H9 (cell line): ENCODE data around the gene WAPL. TPM values are rescaled to one million over a fixed set of nuclear protein-coding genes. Genes with fewer than 3 reads are reported as not detected.

Experiments used
- DNase-seq: peaks from one replicate; pipeline ENCODE4 v3.0.0-alpha.2; 2017
- H2AFZ ChIP-seq: one replicate; pipeline ENCODE4 v1.6.1; 2013; ENCODE audit warnings: mild to moderate bottlenecking, low read length, control low read depth, moderate library complexity
- H2AK5ac ChIP-seq: 2 replicates; pipeline ENCODE4 v1.6.1; 2013; ENCODE audit warnings: low read length, control low read depth, mixed read lengths; ENCODE audit not compliant: insufficient read length
- H2BK120ac ChIP-seq: one replicate; pipeline ENCODE4 v1.6.1; 2013; ENCODE audit warnings: low read depth, mild to moderate bottlenecking, low read length, control low read depth, inconsistent platforms; ENCODE audit not compliant: poor library complexity, severe bottlenecking
- H2BK12ac ChIP-seq: 2 replicates; pipeline ENCODE4 v1.6.1; 2013; ENCODE audit warnings: low read length, control low read depth, mixed read lengths, low read depth; ENCODE audit not compliant: insufficient read length
- H2BK15ac ChIP-seq: 2 replicates; pipeline ENCODE4 v1.6.1; 2013; ENCODE audit warnings: low read depth, low read length, control low read depth
- H2BK20ac ChIP-seq: one replicate; pipeline ENCODE4 v1.6.1; 2013; ENCODE audit warnings: low read depth, mild to moderate bottlenecking, low read length, control low read depth, inconsistent platforms; ENCODE audit not compliant: poor library complexity, severe bottlenecking
- H2BK5ac ChIP-seq: 2 replicates; pipeline ENCODE4 v1.6.1; 2013; ENCODE audit warnings: low read length, control low read depth, mixed read lengths; ENCODE audit not compliant: insufficient read length
- H3K14ac ChIP-seq: 2 replicates; pipeline ENCODE4 v1.6.1; 2013; ENCODE audit warnings: low read length, control low read depth; ENCODE audit not compliant: insufficient read depth
- H3K18ac ChIP-seq: 2 replicates; pipeline ENCODE4 v1.6.1; 2013; ENCODE audit warnings: low read depth, mild to moderate bottlenecking, mixed read lengths, low read length, control low read depth; ENCODE audit not compliant: insufficient read length
- H3K23ac ChIP-seq: 2 replicates; pipeline ENCODE4 v1.6.1; 2013; ENCODE audit warnings: low read length, control low read depth, mixed read lengths, low read depth; ENCODE audit not compliant: insufficient read length
- H3K23me2 ChIP-seq: 2 replicates; pipeline ENCODE4 v1.6.1; 2013; ENCODE audit warnings: low read depth, mild to moderate bottlenecking, mixed read lengths, low read length, control low read depth; ENCODE audit not compliant: insufficient read length, poor library complexity, severe bottlenecking
- H3K27ac ChIP-seq: 2 replicates; pipeline ENCODE4 v1.5.1; 2013; ENCODE audit warnings: low read length, control low read depth, mixed read lengths, low read depth; ENCODE audit not compliant: insufficient read length
- H3K27me3 ChIP-seq: 2 replicates; pipeline ENCODE4 v1.6.1; 2013; ENCODE audit warnings: low read length, control low read depth, inconsistent platforms; ENCODE audit not compliant: insufficient read depth
- H3K4ac ChIP-seq: 2 replicates; pipeline ENCODE4 v1.6.1; 2013; ENCODE audit warnings: low read depth, mild to moderate bottlenecking, control low read depth, inconsistent platforms, low read length, moderate library complexity
- H3K4me1 ChIP-seq: 2 replicates; pipeline ENCODE4 v1.6.1; 2013; ENCODE audit warnings: low read length, control low read depth, inconsistent platforms; ENCODE audit not compliant: insufficient read depth
- H3K4me2 ChIP-seq: 2 replicates; pipeline ENCODE4 v1.6.1; 2013; ENCODE audit warnings: low read length, control low read depth, mixed read lengths; ENCODE audit not compliant: insufficient read length, insufficient read depth
- H3K56ac ChIP-seq: 2 replicates; pipeline ENCODE4 v1.6.1; 2013; ENCODE audit warnings: low read depth, mild to moderate bottlenecking, mixed read lengths, low read length, control low read depth; ENCODE audit not compliant: insufficient read length
- H3K79me1 ChIP-seq: 2 replicates; pipeline ENCODE4 v1.6.1; 2013; ENCODE audit warnings: low read depth, mild to moderate bottlenecking, moderate library complexity, low read length, control low read depth, inconsistent platforms; ENCODE audit not compliant: insufficient read depth, poor library complexity, severe bottlenecking
- H3K79me2 ChIP-seq: 2 replicates; pipeline ENCODE4 v1.6.1; 2013; ENCODE audit warnings: low read length, control low read depth, inconsistent platforms; ENCODE audit not compliant: insufficient read depth
- H3K9ac ChIP-seq: 2 replicates; pipeline ENCODE4 v1.6.1; 2013; ENCODE audit warnings: low read length, control low read depth, mixed read lengths; ENCODE audit not compliant: insufficient read length; ENCODE audit errors: extremely low read depth
- H3K9me3 ChIP-seq: one replicate; pipeline ENCODE4 v1.6.1; 2013; ENCODE audit warnings: low read depth, low read length, inconsistent platforms; ENCODE audit not compliant: control insufficient read depth
- H3T11ph ChIP-seq: one replicate; pipeline ENCODE4 v1.6.1; 2013; ENCODE audit warnings: mild to moderate bottlenecking, low read length, control low read depth, inconsistent platforms
- H4K20me1 ChIP-seq: one replicate; pipeline ENCODE4 v1.6.1; 2013; ENCODE audit not compliant: control insufficient read depth, insufficient read length, insufficient read depth
- H4K5ac ChIP-seq: 2 replicates; pipeline ENCODE4 v1.6.1; 2013; ENCODE audit warnings: low read depth, mild to moderate bottlenecking, mixed read lengths, low read length, control low read depth; ENCODE audit not compliant: insufficient read length
- H4K8ac ChIP-seq: replicated peaks from 2 replicates; pipeline ENCODE4 v1.6.1; 2013; ENCODE audit warnings: low read length, control low read depth, mixed read lengths, low read depth; ENCODE audit not compliant: insufficient read length
- H4K91ac ChIP-seq: 2 replicates; pipeline ENCODE4 v1.6.1; 2013; ENCODE audit warnings: low read depth, mild to moderate bottlenecking, moderate library complexity, mixed read lengths, low read length, control low read depth; ENCODE audit not compliant: insufficient read length
- H3K27ac Mint-ChIP-seq, 3 experiments: 2 replicates in 2 of 3; 3 replicates in 1 of 3; pipeline ENCODE4 v1.8.0; 2020 to 2021; ENCODE audit warnings: mixed read lengths in 3 of 3, mild to moderate bottlenecking in 1 of 3, moderate library complexity in 1 of 3
- H3K27me3 Mint-ChIP-seq: 2 replicates; pipeline ENCODE4 v1.8.0; 2021; ENCODE audit warnings: low read depth, mild to moderate bottlenecking, moderate library complexity, mixed read lengths
- H3K36me3 Mint-ChIP-seq, 3 experiments: 2 replicates in 2 of 3; 3 replicates in 1 of 3; pipeline ENCODE4 v1.8.0; 2020 to 2021; ENCODE audit warnings: low read depth in 3 of 3, mixed read lengths in 3 of 3; ENCODE audit not compliant: insufficient read depth in 1 of 3
- H3K4me1 Mint-ChIP-seq, 2 experiments: 2 replicates each; pipeline ENCODE4 v1.8.0; 2020; ENCODE audit warnings: mixed read lengths in 2 of 2
- H3K4me3 Mint-ChIP-seq, 2 experiments: 2 replicates in 1 of 2; 3 replicates in 1 of 2; pipeline ENCODE4 v1.8.0; 2020 to 2021; ENCODE audit warnings: mild to moderate bottlenecking in 2 of 2, mixed read lengths in 2 of 2, moderate library complexity in 1 of 2
- H3K9me3 Mint-ChIP-seq, 2 experiments: 2 replicates in 1 of 2; 3 replicates in 1 of 2; pipeline ENCODE4 v1.8.0; 2020; ENCODE audit warnings: mild to moderate bottlenecking in 2 of 2, mixed read lengths in 2 of 2, moderate library complexity in 1 of 2
- WGBS: extraction: QIAGEN DNeasy Blood & Tissue Kit; methylation state at CpG from one replicate; pipeline ENCODE4 v1.1.7; 2013; ENCODE audit warnings: missing lambda C conversion rate, low lambda C conversion rate, mixed read lengths; ENCODE audit not compliant: insufficient read length; ENCODE audit errors: extremely low coverage; 5-methylcytosine and 5-hydroxymethylcytosine counted together
- total RNA-seq: library from RNA; stranded (reverse); gene quantifications from 2 replicates; pipeline ENCODE4 v1.2.1, GENCODE V29; 2021
- TF ChIP-seq, protein P1 (sequence below): fragments of 200-600 bp; sonication (generic); conservative IDR thresholded peaks from 3 replicates; pipeline ENCODE4 v1.8.0; 2021; ENCODE audit warnings: antibody characterized with exemption, mild to moderate bottlenecking

WAPL gene
- total RNA-seq, 1 experiment from 2014 or later = 61.4 TPM

DNA sequence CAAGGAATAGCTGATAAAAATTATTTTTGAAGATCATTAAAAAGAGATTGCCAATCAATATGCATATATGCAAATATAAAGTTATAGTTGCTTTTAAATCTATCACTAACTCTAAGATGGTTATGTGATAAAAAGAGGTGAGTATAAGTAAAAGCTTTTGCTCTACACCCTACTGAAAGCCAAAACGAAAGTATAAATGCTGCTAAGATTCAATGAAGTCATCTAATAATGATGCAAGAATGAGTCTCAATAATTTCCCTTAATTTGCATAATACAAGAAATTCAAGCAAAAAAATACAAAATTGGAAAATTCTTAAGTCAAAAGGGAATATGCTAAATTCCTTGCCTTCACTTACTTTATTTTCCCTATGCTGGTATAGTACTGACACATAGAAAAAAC is 75.2 kb downstream of the WAPL start:
- Mint-ChIP-seq H3K9me3 (no peaks in the 10 kb centered on the region), H3K27ac (no peak overlapping the region), H3K36me3 (peaks cover 45 to 90% (median 68%) of the 10 kb centered on the region in 3 experiments), H3K27me3 (no peaks in the 10 kb centered on the region), H3K4me3 (no peak overlapping the region), H3K4me1 (no peaks in the 10 kb centered on the region)
- Histone ChIP-seq H3K56ac (no peak overlapping the region), H3K9ac (no peak overlapping the region), H2AFZ (no peak overlapping the region), H3K4me2 (no peak overlapping the region), H2BK120ac (no peak overlapping the region), H3T11ph (no peak overlapping the region), H3K18ac (no peak overlapping the region), H3K79me2 (no peaks in the 10 kb centered on the region), H3K4ac (no peak overlapping the region), H4K8ac (no peak overlapping the region), H3K27me3 (no peaks in the 10 kb centered on the region), H3K23me2 (no peaks in the 10 kb centered on the region), H2BK15ac (no peak overlapping the region), H2BK5ac (no peak overlapping the region), H3K27ac (no peak overlapping the region), H4K20me1 (no peaks in the 10 kb centered on the region), H2BK12ac (no peak overlapping the region), H3K9me3 (no peaks in the 10 kb centered on the region), H3K4me1 (no peaks in the 10 kb centered on the region), H3K14ac (no peak overlapping the region), H3K23ac (no peak overlapping the region), H2BK20ac (no peak overlapping the region), H4K91ac (no peak overlapping the region), H3K79me1 (no peaks in the 10 kb centered on the region), H4K5ac (no peak overlapping the region), H2AK5ac (no peak overlapping the region)
- WGBS = no CpG with 5 or more reads among the region's 1 CpG
- TF ChIP-seq, protein P1, sequence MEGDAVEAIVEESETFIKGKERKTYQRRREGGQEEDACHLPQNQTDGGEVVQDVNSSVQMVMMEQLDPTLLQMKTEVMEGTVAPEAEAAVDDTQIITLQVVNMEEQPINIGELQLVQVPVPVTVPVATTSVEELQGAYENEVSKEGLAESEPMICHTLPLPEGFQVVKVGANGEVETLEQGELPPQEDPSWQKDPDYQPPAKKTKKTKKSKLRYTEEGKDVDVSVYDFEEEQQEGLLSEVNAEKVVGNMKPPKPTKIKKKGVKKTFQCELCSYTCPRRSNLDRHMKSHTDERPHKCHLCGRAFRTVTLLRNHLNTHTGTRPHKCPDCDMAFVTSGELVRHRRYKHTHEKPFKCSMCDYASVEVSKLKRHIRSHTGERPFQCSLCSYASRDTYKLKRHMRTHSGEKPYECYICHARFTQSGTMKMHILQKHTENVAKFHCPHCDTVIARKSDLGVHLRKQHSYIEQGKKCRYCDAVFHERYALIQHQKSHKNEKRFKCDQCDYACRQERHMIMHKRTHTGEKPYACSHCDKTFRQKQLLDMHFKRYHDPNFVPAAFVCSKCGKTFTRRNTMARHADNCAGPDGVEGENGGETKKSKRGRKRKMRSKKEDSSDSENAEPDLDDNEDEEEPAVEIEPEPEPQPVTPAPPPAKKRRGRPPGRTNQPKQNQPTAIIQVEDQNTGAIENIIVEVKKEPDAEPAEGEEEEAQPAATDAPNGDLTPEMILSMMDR = no peak
- DNase-seq = no peak
